Bone marrow (tissue), 2 donors: ENCODE results near the gene CCDC85C.

ENCODE experiments used
- DNase-seq, 2 donors: peaks; one replicate each; lab custom pipeline; 2025; lab: John Stamatoyannopoulos, UW

Gene CCDC85C

DNA sequence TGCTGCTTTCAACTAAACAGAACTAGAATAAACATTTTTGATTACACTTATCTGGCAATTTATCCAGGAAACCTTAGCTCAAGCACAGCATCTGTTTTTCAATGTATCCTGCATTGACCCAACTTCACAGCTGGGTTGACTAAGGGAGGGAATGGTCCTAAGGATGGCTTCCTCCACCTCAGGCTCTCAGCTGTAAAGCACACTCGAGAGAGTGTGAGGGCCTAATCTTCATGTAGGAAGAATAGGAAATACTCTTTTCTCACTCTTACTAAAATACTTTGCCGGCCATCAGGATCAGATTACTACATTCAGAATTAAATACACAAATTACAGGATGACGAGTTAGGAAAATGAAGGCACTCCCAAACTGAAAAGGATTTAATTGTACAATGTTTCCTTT lies 130.5 kb downstream of the CCDC85C start:
- DNase-seq, result no peak

DNA sequence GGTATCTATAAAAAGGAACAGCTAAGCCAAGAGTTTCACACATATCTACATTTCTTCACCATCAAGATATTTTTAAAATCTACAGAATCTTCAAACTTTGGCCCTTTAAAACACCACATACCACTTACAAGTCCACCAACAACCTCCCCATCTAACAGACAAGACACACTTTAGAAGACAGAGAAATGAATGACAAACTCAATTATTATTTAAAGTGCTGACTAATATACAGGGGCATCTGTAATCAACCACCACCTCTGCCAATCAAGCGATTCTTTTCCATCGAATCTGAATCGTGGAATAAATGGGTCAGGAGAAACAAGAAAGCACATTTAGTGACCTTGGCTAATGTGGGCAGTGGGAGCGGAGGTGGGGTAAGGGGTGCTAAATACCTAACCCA lies 131.1 kb downstream of the CCDC85C start:
- DNase-seq, result no peak

DNA sequence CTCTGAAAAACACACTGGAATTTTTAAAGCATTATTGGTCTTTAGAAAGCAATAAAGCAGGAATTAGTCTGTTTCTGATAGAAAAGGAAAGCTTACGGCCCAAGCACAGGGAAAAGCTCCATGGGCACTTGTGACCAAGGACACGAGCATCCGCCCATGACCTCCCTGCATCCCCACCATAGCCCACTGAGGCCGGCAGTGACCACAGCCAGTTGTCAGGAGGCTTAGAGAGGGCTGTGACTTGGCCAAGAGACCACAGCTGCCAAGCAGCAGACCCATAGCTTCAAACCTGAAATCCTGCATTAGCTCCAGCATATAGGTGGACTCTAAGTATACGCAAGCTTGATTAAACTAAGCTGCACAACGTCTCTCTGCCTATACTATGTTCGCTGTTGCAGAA lies 132.3 kb downstream of the CCDC85C start:
- DNase-seq, result no peak

DNA sequence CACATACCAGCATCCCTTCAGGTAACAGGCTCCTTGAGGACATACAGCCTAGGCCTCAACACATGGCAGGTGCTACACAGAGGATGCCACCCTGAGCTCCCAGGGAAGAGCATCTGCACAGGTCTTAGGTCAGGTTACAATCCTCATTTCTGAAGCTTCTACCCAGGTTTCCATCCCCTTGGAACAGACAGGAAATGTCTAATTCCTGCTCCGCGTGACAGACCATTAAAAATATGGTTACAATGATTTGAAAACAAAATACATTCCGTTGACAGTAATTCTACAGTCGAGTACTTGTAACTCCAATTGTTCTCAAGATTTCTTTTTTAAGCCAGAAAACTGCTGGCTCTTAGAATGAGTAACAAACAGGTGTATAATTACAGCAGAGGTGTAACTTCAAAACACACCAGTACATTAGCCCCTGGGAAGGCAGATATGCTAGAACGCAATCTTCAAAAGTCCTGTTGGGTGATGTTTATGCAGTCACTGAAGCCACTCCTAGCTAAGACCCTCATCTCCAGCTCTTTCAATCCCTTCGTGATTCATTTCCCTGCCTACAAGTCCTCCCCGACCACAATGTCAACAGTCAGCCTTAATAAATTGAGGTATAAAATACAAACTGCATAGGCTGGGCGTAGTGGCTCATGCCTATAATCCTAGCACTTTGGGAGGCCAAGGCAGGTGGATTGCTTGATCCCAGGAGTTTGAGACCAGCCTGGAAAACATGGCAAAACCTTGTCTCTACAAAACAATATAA lies 135.0 kb downstream of the CCDC85C start:
- no peak for DNase-seq

DNA sequence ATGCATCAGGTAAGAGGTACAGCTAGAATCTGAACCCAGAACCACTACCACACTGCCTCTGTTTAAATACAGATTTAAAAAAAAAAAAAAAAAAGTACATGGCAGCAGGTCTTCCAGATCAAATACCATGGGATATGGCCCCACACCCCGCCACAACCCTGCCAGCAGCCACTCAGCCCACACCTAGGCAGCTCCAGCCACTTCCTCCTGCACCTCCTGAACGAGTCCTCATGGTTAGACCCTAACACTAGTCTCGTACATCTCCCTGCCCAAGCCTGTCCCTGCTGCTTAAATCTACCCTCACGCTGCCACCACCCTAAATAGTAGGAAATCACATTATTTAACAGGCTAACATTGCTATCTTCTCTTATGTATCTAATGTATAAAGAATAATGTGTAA lies 135.9 kb downstream of the CCDC85C start:
- no peak for DNase-seq

DNA sequence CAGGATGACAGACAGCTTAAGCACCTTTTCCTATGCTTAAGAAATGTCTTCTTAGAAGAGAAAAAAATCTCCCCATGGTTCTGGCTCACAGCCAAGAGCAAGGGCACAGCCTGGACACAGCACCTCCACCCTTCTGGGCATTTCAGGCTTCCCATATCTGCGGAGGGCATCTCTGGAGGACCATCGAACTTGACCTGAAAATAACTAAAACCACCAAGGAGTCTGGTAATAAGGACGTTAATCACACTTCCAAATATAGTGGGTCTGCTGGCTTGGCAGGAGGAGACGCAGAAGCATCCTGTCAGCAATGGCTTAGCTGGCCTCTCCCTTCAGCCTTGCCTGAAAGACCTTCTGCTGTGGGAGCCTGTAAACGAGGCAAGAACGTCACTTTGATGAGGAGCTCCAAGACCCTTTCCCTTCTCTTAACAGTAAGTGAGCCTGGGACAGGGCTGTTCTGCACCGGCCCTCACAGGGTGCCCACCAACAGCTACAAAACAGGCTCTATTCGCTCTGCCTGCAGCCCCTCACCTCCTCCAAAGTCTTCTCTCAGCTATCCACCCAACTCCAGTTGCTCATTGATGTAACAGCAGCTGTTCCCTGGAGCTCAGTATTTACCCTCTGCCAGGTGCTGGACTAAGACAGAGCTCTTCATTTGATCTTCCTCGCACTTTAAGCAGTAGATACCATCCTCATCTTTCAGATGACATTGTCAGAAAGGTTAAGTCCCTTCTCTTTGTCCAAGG lies 136.5 kb downstream of the CCDC85C start:
- no peak for DNase-seq

DNA sequence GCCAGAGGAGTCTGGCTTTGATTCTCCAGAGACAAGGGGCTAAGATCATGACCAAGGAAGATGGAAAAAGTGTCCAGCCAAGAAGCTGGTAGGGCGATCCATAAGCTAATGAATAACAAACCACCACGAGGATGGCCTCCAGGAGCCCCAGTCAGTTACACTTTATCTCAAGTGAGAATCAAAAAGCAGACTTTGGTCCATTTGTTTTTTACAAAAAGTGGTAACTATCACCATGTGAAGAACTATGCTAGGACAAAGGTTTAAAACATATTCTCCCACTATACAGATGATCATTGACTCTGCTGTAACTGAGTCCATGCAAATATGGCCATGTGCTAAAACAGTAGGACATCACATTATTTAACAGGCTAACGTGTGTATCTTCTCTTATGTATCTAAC lies 137.2 kb downstream of the CCDC85C start:
- DNase-seq, result no peak

DNA sequence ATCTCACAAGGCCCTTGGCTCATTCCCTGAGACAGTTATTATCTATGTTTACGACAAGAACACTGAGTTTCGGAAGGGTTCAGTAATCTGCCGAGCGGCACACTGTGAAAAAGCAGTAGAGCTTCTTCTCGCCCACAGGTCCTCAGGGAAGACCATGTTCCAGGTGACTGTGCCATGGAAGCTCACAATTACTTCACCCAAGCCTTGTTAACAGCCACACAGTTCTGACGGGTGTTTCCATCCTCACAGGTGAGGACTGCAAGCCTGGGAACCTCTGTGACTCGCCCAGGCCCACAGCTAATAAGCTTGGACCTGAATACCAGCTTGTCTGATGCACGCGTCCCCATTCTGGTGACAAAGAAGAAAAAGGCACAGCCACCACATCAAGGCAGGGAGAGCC lies 138.7 kb downstream of the CCDC85C start:
- DNase-seq, result no peak

DNA sequence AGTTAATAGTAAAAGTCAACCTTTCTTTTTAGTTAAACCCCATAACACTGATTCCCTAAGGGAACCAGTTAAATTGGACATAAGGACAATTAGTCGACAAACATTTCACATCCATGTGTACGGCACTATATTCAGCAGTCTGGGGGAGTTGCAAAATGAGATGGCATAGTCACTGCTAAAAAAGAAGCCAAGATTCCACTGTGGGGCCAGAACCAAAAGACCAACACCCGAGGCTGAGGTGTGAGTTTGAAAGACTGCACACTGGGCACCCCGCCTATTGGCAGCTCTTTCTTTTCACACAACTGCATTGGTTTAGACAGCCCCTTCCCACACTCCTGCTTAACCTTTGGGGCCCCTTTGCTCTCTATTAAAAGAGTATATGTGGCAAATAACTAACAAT lies 140.0 kb downstream of the CCDC85C start:
- no peak for DNase-seq

DNA sequence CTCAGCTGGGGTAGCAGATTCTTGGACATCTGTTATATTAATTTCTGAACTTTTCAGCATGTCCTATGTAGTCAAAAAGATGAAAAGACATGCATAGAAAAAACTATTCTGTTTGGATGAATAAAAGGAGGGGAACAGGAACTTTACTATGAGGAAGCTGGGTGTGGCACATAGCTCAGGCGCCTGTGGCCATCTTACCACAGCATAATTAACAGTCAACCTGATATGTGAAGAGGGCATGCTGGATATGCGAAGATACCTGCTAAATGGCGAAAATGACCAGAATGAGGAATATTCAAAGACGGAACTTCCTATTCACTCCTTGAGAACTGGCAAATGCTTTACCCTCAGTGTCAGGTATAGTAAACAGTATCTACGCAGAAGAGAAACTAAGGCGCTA lies 141.8 kb downstream of the CCDC85C start:
- DNase-seq, result no peak

DNA sequence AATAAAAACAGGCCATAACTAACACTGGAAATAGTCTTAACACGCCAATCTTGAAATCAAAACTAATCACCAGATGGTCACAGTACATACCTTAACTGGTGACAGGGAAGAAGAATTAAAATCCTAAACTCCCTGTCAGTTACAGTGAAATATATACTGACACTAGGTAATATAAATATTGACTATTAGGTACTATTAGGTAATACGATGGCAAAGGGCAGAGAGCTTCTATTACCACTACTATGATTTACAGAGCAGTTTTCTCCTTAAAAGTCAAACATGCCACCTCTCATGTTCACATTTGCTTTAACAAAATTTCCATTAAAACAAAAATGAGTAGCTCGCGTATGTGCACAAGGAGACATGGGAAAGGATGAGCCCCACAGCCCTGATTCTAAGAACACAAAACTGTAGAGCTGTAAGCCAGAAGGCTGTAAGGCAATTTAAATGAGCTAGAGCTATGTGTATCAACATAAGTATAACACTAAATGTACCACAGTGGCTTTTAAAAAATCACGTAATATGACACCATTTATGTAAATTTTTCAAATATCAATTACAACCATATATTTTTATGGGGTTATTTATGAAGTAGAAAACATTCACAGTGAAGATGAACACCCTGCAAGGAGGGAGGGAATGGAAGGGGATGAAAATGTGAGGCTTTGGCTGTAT lies 142.5 kb downstream of the CCDC85C start:
- DNase-seq, result no peak

DNA sequence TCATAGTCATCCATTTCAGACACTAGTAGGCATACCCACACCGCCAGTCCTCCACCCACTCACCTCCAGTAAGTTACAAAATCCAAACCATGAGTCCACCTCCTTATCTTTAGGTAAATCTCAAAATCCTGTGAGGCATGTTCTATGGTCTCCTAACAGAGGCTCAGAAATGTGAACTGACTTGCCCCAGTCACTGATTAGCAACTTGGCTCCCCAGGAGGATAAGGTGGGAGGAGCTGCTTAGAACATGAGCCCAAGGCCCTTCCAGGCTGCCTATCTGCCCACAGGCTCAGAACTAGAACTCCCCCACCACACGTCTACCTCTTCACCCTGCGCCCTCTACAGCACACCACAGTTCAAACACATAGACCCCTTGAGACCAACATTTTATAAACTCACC lies 143.2 kb downstream of the CCDC85C start:
- DNase-seq, result no peak

DNA sequence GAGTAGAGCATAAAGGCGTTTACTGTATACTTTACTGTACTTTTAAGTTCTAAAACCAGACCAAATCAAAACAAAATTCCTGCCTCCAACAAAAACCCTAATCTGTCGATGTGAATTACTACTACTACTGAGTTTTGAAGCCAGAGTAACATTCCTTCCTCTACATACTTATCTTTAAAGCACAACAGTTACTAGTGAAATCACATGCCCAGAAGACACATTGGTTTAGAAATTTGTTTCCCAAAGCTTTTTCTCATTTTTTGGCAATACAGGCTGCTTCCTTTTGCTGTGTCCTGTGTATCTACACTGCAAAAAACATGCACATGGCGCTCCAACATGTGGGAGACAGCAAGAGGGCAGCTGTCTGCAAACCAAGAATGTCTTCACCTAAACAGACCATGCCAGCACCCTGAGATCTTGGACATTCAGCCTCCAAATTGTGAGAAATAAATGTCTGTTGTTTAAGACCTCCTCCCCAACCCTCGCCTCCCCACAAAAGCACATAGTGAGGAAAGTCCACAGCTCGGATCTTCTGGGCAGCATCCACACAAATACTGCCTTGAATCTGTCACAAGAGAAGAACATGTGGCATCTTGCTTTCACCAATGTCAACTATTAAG lies 144.4 kb downstream of the CCDC85C start:
- no peak for DNase-seq

DNA sequence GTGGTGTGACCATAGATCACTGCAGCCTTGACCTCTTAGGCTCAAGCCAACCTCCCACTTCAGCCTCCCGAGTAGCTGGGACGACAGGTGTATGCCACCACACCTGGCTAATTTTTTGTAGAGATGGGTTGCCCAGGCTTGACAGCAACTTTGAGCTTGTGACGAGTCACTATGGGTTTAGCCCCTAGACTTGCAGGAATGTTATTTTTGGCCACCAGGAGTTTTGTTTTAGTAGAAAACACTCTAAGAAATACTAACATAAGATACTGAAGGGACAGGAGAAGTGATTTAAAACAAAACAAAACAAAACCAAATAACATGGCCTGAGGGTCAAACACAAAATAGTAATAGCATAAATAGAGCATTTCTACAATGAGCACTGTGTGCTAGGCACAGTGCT lies 149.8 kb downstream of the CCDC85C start:
- DNase-seq, result no peak

DNA sequence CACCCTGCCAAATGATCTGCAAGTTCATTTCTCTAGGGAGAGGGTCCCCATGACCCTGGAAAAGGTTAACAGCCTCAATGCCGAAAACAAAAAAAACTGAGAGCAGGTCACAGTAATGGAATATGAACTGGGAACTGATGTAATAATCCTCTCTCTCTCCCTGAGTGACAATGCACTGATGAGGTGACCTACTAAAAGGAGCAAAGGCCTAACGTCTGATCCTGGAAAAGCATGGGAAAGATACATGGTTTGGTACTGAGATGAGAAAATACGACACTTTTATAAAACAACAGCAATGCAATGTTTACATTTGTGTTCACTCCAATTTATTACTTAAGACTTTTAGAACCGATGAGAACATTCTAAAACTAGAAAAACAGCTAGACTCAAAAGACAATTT lies 151.0 kb downstream of the CCDC85C start:
- no peak for DNase-seq

DNA sequence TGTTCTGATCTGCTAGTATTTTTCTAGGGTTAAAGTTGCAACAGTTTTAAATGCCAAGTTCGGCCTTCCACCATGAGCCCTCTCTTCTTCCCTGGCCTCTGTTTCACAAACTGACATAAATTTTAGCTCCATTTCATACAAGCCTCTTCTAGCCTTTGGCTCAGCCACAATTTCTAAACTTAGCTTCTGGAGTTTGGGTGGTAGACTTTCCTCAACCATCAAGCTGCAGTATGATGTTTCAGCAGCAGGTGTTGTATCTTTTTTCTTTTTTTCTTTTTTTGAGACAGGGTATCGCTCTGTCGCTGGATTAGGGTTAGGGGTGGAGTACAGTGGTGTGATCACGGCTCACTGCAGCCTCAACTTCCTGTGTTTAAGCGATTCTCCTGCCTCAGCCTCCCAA lies 152.8 kb downstream of the CCDC85C start:
- DNase-seq, result no peak

DNA sequence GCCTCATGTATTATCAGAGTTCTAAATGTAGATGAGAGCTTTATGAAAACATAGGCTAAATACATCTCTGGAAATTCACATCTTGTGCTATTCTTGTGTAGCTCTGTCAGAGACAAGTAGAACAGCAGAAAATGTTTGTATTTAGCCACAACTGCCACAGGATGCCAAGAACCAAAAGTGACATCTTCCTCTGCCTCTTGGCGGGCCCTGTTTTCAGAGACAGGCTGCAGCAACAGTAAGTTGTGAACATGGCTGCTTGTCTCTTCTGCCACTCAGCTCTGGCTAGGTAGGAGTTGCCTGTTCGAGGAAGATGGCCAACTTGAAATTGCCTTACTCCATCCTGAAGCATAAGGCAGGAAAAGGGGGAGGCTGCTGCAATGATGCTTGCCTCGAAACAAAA lies 153.7 kb downstream of the CCDC85C start:
- DNase-seq, result no peak
